IMR-90 (cell line): ENCODE data around the gene PP2D1. TPM values are rescaled to one million over a fixed set of nuclear protein-coding genes. Genes with fewer than 3 reads are reported as not detected.

Source experiments
- ATAC-seq: fragments of 200-7000 bp; cut with Tn5 transposase; 2 replicates; pipeline ENCODE4 v1.9.1; 2020; ENCODE audit warnings: low read depth, mild to moderate bottlenecking, moderate library complexity
- BruUV-seq: library from RNA; stranded (reverse); fragments of 400-500 nt; replicated peaks from 2 replicates; lab custom pipeline; 2021; lab: Mats Ljungman, UMichigan
- CTCF ChIA-PET: fragments of 300-600 bp; formaldehyde crosslinking; extraction: SDS; loops from one replicate; lab custom pipeline; 2021; ENCODE audit warnings: antibody characterized with exemption; lab: Yijun Ruan, JAX
- POLR2A ChIA-PET: fragments of 300-600 bp; sonication (Branson Sonifier 250); formaldehyde crosslinking; loops from one replicate; lab custom pipeline; 2022; ENCODE audit warnings: antibody characterized with exemption; ENCODE audit not compliant: unreplicated experiment; lab: Charles Lee
- DNase-seq: peaks from one replicate; pipeline ENCODE4 v3.0.0; 2013
- H2AFZ ChIP-seq: replicated peaks from 2 replicates; pipeline ENCODE3; 2013; ENCODE audit warnings: low read length, mild to moderate bottlenecking; ENCODE audit not compliant: poor library complexity
- H2AK5ac ChIP-seq: 2 replicates; pipeline ENCODE4 v1.6.1; 2013; ENCODE audit warnings: low read depth, low read length, inconsistent platforms
- H2AK9ac ChIP-seq: replicated peaks from 2 replicates; pipeline ENCODE3; 2013; ENCODE audit warnings: mild to moderate bottlenecking, low read depth, low read length, moderate library complexity; ENCODE audit not compliant: poor library complexity
- H2BK120ac ChIP-seq: 2 replicates; pipeline ENCODE4 v1.6.1; 2013; ENCODE audit warnings: low read depth, low read length, inconsistent platforms
- H2BK15ac ChIP-seq: 3 replicates; pipeline ENCODE4 v1.6.1; 2013; ENCODE audit warnings: low read depth, low read length, inconsistent platforms
- H2BK20ac ChIP-seq: 2 replicates; pipeline ENCODE4 v1.6.1; 2013; ENCODE audit warnings: low read depth, mild to moderate bottlenecking, inconsistent platforms, low read length, moderate library complexity
- H2BK5ac ChIP-seq: 2 replicates; pipeline ENCODE4 v1.6.1; 2013; ENCODE audit warnings: mild to moderate bottlenecking, low read depth, low read length, inconsistent platforms; ENCODE audit not compliant: poor library complexity, severe bottlenecking
- H3K14ac ChIP-seq: replicated peaks from 2 replicates; pipeline ENCODE4 v1.6.1; 2013; ENCODE audit warnings: low read depth, low read length, inconsistent platforms
- H3K18ac ChIP-seq: 2 replicates; pipeline ENCODE4 v1.6.1; 2013; ENCODE audit warnings: low read depth, low read length, control low read depth
- H3K23ac ChIP-seq: 2 replicates; pipeline ENCODE4 v1.6.1; 2013; ENCODE audit warnings: low read depth, low read length, inconsistent platforms
- H3K27ac ChIP-seq: 2 replicates; pipeline ENCODE4 v1.5.1; 2013; ENCODE audit warnings: mild to moderate bottlenecking, control low read depth, low read length; ENCODE audit not compliant: insufficient read depth
- H3K27me3 ChIP-seq: 2 replicates; pipeline ENCODE4 v1.6.1; 2013; ENCODE audit warnings: low read length; ENCODE audit not compliant: control insufficient read depth, insufficient read depth
- H3K36me3 ChIP-seq: 2 replicates; pipeline ENCODE4 v1.6.1; 2013; ENCODE audit warnings: low read length, mixed read lengths; ENCODE audit not compliant: control insufficient read depth, insufficient read depth
- H3K4ac ChIP-seq: 2 replicates; pipeline ENCODE4 v1.6.1; 2013; ENCODE audit warnings: low read depth, low read length, inconsistent platforms
- H3K4me1 ChIP-seq: 2 replicates; pipeline ENCODE4 v1.6.1; 2013; ENCODE audit warnings: low read length, mixed read lengths; ENCODE audit not compliant: control insufficient read depth, insufficient read depth
- H3K4me2 ChIP-seq: 2 replicates; pipeline ENCODE4 v1.6.1; 2013; ENCODE audit warnings: low read depth, mild to moderate bottlenecking, control low read depth, low read length, moderate library complexity
- H3K4me3 ChIP-seq: 2 replicates; pipeline ENCODE4 v1.5.1; 2013; ENCODE audit warnings: low read depth, mild to moderate bottlenecking, control low read depth, low read length, moderate library complexity; ENCODE audit not compliant: insufficient read depth
- H3K56ac ChIP-seq: 2 replicates; pipeline ENCODE4 v1.6.1; 2013; ENCODE audit warnings: low read length, inconsistent platforms; ENCODE audit not compliant: insufficient read depth; ENCODE audit errors: extremely low read depth
- H3K79me1 ChIP-seq, 2 experiments: 2 replicates each; pipeline ENCODE4 v1.6.1; 2013; ENCODE audit warnings: low read length in 2 of 2, inconsistent platforms in 1 of 2, low read depth in 1 of 2
- H3K9ac ChIP-seq: 2 replicates; pipeline ENCODE4 v1.6.1; 2013; ENCODE audit warnings: low read depth, low read length, control low read depth
- H3K9me1 ChIP-seq: 2 replicates; pipeline ENCODE4 v1.6.1; 2013; ENCODE audit warnings: low read length, inconsistent platforms; ENCODE audit not compliant: insufficient read depth
- H3K9me3 ChIP-seq: 2 replicates; pipeline ENCODE4 v1.6.1; 2013; ENCODE audit warnings: low read length; ENCODE audit not compliant: control insufficient read depth, insufficient read depth
- H4K20me1 ChIP-seq: 2 replicates; pipeline ENCODE4 v1.6.1; 2013; ENCODE audit warnings: low read length, inconsistent platforms; ENCODE audit not compliant: insufficient read depth
- H4K5ac ChIP-seq: 2 replicates; pipeline ENCODE4 v1.6.1; 2013; ENCODE audit warnings: mild to moderate bottlenecking, low read depth, low read length, control low read depth
- H4K8ac ChIP-seq, 2 experiments: 2 replicates each; pipeline ENCODE4 v1.6.1; 2013; ENCODE audit warnings: low read depth in 2 of 2, low read length in 2 of 2, control low read depth in 1 of 2, inconsistent platforms in 1 of 2
- H4K91ac ChIP-seq: 2 replicates; pipeline ENCODE4 v1.6.1; 2013; ENCODE audit warnings: low read depth, low read length, inconsistent platforms; ENCODE audit not compliant: insufficient read depth
- BHLHE40 ChIP-seq: fragments of 150-350 bp; IDR thresholded peaks from 2 replicates; pipeline ENCODE4 v1.6.1; 2016; ENCODE audit warnings: mild to moderate bottlenecking, low read depth, low read length
- CHD1 ChIP-seq: IDR thresholded peaks from 2 replicates; pipeline ENCODE4 v1.6.1; 2012; ENCODE audit warnings: low read depth, low read length, improper control_type of control experiment
- FOS ChIP-seq: fragments of 150-350 bp; IDR thresholded peaks from 2 replicates; pipeline ENCODE4 v1.6.1; 2016; ENCODE audit warnings: low read depth, low read length
- MAFK ChIP-seq: IDR thresholded peaks from 2 replicates; pipeline ENCODE4 v1.6.1; 2012; ENCODE audit warnings: low read depth, low read length, improper control_type of control experiment
- MAZ ChIP-seq: IDR thresholded peaks from 2 replicates; pipeline ENCODE4 v1.6.1; 2012; ENCODE audit warnings: low read depth, mild to moderate bottlenecking, low read length, improper control_type of control experiment, moderate library complexity, borderline replicate concordance
- MXI1 ChIP-seq: IDR thresholded peaks from 2 replicates; pipeline ENCODE4 v1.6.1; 2012; ENCODE audit warnings: low read depth, mild to moderate bottlenecking, low read length, moderate library complexity, borderline replicate concordance
- NFE2L2 ChIP-seq: fragments of 150-350 bp; IDR thresholded peaks from 2 replicates; pipeline ENCODE4 v1.6.1; 2016; ENCODE audit warnings: low read depth, mild to moderate bottlenecking, low read length
- RCOR1 ChIP-seq: IDR thresholded peaks from 2 replicates; pipeline ENCODE4 v1.6.1; 2012; ENCODE audit warnings: mild to moderate bottlenecking, low read length, improper control_type of control experiment; ENCODE audit not compliant: insufficient replicate concordance
- RFX5 ChIP-seq: IDR thresholded peaks from 2 replicates; pipeline ENCODE4 v1.8.0; 2012; ENCODE audit warnings: low read depth, mild to moderate bottlenecking, low read length, moderate library complexity
- SMC3 ChIP-seq: fragments of 150-350 bp; IDR thresholded peaks from 2 replicates; pipeline ENCODE4 v1.6.1; 2016; ENCODE audit warnings: low read depth, mild to moderate bottlenecking, antibody characterized with exemption, low read length, moderate library complexity
- WGBS, 2 experiments: methylation state at CpG; one replicate each; pipeline versions ENCODE4 v1.1.5 to v1.1.7; 2013; ENCODE audit warnings: missing lambda C conversion rate in 2 of 2; ENCODE audit not compliant: insufficient read length in 1 of 2; ENCODE audit errors: extremely low coverage in 2 of 2; 5-methylcytosine and 5-hydroxymethylcytosine counted together
- dilution Hi-C: fragments of 300-500 bp; cut with HindIII; formaldehyde crosslinking; loops from one replicate; pipeline ENCODE4 v1.14.3; 2018; ENCODE audit warnings: low sequenced_read_pairs; ENCODE audit not compliant: unreplicated experiment
- in situ Hi-C: fragments of 300-500 bp; cut with MboI; formaldehyde crosslinking; loops from 3 replicates; pipeline ENCODE4 v1.14.3; 2019; ENCODE audit warnings: low sequenced_read_pairs, inconsistent platforms, mixed read lengths
- intact Hi-C: fragments of 100-400 bp; cut with micrococcal nuclease; formaldehyde crosslinking; loops from 2 replicates; pipeline ENCODE4 v1.10.0; 2022
- polyA plus RNA-seq, 3 experiments: library from polyadenylated mRNA; depleted of rRNA; stranded (reverse); fragments of >200 nt; gene quantifications; 2 replicates each; pipeline ENCODE4 v1.2.3, GENCODE V29; 2012; ENCODE audit warnings: low replicate concordance in 1 of 3
- total RNA-seq: library from RNA; depleted of rRNA; stranded (reverse); fragments of >200 nt; gene quantifications from 2 replicates; pipeline ENCODE4 v1.2.3, GENCODE V29; 2012
- TF ChIP-seq, protein P1 (sequence below): fragments of 150-350 bp; IDR thresholded peaks from 2 replicates; pipeline ENCODE4 v1.6.1; 2016; ENCODE audit warnings: low read depth, mild to moderate bottlenecking, low read length, moderate library complexity, borderline replicate concordance
- TF ChIP-seq, protein P2 (sequence below): fragments of 150-350 bp; IDR thresholded peaks from 2 replicates; pipeline ENCODE4 v1.6.1; 2017; ENCODE audit warnings: mild to moderate bottlenecking, antibody characterized with exemption, low read length, low read depth
- TF ChIP-seq, protein P3 (sequence below): conservative IDR thresholded peaks from 2 replicates; pipeline ENCODE4 v1.5.1; 2012; ENCODE audit warnings: mild to moderate bottlenecking, low read depth, low read length, improper control_type of control experiment

Gene PP2D1
- total and polyA plus RNA-seq, 2 of the 4 experiments (the other 2 are of a cell fraction), result not detected

DNA sequence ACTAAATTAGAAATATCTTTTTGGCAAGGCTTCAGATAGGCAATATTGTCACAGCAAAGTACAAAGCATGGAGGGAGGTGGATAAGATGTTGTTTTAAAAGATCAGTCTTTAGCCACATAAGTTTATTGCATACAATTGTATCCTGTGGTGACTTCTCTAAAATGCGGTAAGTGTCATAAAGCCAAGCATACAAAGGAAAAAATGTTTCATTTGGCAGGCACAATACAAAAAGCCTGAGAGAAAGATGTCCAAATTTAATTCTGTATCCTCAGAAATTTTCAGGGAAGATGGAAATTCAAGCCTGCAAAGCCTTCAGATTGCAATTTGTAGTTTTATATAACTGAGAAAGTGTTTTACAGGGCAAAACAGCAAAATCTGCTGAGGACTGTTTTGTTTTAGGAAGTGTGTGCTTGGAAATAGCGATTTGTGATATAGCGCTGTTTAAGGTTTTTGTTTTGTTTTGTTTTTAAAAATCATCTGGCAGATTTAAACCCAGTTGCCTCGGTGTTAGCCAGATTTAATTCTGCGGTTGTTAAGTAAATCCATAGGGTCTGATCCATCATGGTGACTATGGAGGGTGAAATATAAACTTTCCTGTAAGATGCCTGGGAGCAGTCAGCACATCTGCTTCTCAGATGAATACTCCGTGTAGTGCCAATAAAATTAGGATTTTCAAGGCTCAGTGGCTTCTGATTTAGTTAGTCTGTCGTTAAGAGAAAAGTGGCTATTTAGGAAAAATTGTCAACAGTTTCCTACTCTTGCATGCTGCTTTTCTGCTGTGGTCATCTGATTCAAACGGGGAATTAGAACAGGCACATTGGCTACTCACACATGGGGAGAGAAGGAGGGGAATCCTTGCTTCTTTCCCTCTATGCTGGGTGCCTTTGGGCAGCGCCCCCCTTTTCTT, 36.2 kb upstream of the PP2D1 start:
- Histone ChIP-seq H3K4me2 (no peak overlapping the region), H3K9me3 (no peaks in the 10 kb centered on the region), H2AK9ac (no peak overlapping the region), H3K4me1 (no peaks in the 10 kb centered on the region; the same call in 1 of the 2 replicates), H3K9me1 (no peaks in the 10 kb centered on the region), H3K4ac (no peak overlapping the region), H3K27ac (no peak overlapping the region), H3K56ac (no peak overlapping the region), H2BK5ac (no peak overlapping the region), H4K5ac (no peak overlapping the region), H2BK20ac (no peak overlapping the region), H3K9ac (no peak overlapping the region), H2BK120ac (no peak overlapping the region), H3K14ac (no peak overlapping the region), H3K4me3 (no peak overlapping the region), H3K27me3 (no peaks in the 10 kb centered on the region), H2AK5ac (no peak overlapping the region), H4K91ac (no peak overlapping the region), H3K79me1 (no peaks in the 10 kb centered on the region; a peak in 1 of 4 replicates), H2BK15ac (no peak overlapping the region), H2AFZ (no peak overlapping the region), H3K36me3 (no peaks in the 10 kb centered on the region), H3K23ac (no peak overlapping the region), H3K18ac (no peak overlapping the region), H4K20me1 (no peaks in the 10 kb centered on the region), H4K8ac (no peak overlapping the region)
- POLR2A ChIA-PET, result no interaction called here
- 11% methylated on average over 3 of the region's 9 CpGs; no CpG with 5 or more reads in 1 of the 2 experiments for WGBS, 2 experiments
- CTCF ChIA-PET, result no interaction called here
- TF ChIP-seq, protein P1, sequence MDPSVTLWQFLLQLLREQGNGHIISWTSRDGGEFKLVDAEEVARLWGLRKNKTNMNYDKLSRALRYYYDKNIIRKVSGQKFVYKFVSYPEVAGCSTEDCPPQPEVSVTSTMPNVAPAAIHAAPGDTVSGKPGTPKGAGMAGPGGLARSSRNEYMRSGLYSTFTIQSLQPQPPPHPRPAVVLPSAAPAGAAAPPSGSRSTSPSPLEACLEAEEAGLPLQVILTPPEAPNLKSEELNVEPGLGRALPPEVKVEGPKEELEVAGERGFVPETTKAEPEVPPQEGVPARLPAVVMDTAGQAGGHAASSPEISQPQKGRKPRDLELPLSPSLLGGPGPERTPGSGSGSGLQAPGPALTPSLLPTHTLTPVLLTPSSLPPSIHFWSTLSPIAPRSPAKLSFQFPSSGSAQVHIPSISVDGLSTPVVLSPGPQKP, result no peak
- TF ChIP-seq SMC3 (no peak), NFE2L2 (no peak), FOS (no peak), RCOR1 (no peak), RFX5 (no peak), CHD1 (no peak), MXI1 (no peak), MAFK (no peak), MAZ (no peak), BHLHE40 (no peak)
- TF ChIP-seq, protein P2, sequence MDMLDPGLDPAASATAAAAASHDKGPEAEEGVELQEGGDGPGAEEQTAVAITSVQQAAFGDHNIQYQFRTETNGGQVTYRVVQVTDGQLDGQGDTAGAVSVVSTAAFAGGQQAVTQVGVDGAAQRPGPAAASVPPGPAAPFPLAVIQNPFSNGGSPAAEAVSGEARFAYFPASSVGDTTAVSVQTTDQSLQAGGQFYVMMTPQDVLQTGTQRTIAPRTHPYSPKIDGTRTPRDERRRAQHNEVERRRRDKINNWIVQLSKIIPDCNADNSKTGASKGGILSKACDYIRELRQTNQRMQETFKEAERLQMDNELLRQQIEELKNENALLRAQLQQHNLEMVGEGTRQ, result no peak
- TF ChIP-seq, protein P3, sequence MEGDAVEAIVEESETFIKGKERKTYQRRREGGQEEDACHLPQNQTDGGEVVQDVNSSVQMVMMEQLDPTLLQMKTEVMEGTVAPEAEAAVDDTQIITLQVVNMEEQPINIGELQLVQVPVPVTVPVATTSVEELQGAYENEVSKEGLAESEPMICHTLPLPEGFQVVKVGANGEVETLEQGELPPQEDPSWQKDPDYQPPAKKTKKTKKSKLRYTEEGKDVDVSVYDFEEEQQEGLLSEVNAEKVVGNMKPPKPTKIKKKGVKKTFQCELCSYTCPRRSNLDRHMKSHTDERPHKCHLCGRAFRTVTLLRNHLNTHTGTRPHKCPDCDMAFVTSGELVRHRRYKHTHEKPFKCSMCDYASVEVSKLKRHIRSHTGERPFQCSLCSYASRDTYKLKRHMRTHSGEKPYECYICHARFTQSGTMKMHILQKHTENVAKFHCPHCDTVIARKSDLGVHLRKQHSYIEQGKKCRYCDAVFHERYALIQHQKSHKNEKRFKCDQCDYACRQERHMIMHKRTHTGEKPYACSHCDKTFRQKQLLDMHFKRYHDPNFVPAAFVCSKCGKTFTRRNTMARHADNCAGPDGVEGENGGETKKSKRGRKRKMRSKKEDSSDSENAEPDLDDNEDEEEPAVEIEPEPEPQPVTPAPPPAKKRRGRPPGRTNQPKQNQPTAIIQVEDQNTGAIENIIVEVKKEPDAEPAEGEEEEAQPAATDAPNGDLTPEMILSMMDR, result no peak
- DNase-seq (peak; percentile 19), ATAC-seq (peak; percentile 37; the same call in 1 of the 2 replicates)
- no TSS peak for BruUV-seq
- dilution Hi-C loops (no loop called here), intact Hi-C loops (no loop called here), in situ Hi-C loops (no loop called here)
